CMK (cell line): ENCODE data around the gene SORBS1.
"Not testable (repeated sequence)": the region's sequence is repeated elsewhere in the genome, so short reads cannot be mapped to it uniquely, and the experiment has no call there.

ENCODE experiments used
- DNase-seq: peaks from one replicate; pipeline ENCODE4 v3.0.0-alpha.2; 2010; ENCODE audit warnings: low read depth

The SORBS1 gene

DNA sequence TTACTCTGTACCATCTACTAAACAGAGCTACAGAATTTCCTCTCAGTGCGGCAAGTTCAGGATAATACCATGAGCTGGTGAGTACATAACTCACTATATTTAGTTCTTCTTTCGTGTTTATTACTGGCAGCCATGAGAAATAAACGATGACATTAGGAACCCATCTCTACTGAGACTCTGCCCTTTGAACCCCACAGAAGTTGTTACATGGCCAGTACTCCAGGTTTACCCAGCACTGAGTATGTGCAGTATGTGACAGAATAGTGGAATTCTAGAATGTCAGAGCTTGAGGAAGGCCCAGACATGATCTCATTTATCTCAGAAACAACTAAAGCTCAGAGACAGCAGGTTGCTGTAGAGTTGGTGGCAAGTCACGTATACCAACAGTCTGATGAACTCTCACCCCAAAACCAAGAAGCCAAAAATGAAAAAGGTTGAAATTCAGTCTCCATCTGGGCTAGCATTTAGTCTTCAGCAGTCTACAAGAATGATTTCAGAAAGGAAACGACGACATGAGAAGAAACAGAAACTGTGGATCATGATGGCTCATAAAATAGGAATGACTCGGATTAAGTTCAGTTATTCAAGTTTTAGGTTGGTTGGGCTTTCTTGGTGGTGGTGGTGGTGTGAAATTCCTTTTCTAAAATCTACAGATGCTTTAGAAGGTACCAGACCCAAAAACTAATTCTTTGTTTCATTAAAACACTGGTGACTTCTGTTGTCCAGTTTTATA is 78.5 kb downstream of the SORBS1 start:
- DNase-seq: no peak

DNA sequence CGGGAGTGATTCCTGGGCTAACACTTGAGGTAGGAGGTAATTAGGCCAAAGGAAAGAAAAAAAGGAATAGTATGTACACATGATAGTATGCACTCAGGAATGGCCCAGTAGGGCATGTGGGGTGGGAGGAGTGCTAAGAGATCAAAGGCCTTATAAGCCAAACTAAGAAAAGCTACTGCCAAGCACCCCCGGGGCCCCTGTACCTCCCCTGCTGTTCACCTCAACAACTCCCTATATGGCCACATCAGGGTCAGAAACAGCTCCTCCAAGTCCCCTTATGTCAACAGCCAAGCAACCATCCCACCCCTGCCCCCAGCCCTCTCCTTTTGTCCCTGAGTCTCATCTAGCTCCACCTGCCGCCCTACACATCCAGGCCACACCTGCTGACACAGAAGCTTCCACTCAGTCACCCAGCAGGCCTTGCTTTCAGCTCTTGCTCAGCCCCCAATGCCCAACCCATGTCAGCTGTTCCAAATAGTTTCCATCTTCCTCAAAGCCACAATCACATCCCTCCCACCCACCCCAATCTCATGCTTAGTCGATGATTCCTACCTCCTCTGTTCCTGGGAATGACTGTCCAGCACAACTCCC is 80.2 kb downstream of the SORBS1 start:
- DNase-seq: no peak

DNA sequence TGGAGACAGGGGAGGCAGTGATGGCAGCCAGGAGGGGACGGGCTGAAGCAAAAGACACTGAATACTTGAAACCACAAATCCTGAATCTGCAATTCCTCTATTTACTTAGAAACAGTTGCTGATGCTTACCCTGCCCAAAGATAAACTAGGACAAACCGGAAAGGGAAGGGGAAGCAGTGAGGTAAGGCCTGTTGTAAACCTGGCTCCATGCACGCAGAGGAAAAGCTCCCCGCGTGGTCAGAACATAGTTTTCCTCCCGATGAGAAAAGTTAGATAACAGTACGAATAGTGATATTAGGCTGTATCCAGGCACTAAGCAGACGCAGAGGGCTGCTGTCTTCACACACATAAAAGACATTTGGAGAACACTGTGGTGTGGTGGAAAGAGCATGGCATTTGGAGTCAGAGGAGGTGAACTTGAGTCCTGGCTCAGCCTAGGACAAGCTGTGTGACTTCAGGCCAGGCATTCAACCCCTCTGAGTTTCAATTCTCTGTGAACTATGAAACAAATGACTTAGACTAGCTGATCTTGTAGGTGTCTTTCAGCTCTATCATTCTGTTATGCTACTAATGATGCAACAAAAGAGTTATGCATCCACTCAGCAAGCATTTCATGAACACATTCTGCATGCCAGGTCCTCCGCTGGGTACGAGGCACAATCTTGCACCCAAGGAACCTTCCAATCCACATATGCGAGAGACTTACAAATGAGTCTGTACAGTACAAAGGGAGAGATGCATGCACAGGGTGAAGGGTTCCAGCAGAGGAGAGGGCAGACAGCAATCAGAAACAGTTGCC is 80.9 kb downstream of the SORBS1 start:
- DNase-seq: no peak

DNA sequence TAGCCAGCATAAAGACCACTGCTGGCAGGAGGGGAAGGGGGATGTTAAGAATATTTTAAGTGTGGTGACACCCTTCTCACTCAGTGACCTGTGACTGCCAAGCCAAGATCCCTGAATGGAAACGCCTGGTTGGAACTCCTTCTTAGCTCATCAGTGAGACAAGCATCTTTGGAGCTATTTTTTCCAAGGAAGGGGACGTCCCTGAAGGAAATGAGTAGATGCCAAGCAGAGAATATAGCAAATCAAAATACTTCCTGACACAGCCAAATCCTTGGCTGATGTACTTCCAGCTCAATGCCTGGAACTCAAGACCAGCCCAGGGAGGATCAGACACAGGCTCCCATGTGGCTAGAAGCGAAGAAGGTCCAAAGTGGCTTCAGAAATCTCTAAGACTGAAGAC is 82.2 kb downstream of the SORBS1 start:
- DNase-seq: no peak

DNA sequence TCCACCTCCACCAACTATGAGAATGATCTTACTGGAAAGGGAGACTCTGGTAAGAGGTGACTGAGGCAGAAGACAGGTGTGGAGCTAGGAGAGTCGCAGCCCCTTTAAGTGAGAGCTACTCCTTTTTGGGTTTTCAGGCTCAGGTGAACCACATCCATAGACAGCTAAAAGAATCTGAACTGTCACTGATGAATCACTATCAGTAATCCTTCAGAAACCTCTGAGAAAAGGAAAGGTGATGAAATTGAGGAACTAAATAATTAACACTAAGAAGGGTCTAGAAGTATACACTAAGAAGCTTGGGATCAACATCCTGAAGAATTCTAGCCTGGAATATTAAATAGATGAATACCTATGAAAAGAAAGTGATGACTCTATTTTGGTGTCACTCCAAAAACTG is 83.0 kb downstream of the SORBS1 start:
- no peak for DNase-seq

DNA sequence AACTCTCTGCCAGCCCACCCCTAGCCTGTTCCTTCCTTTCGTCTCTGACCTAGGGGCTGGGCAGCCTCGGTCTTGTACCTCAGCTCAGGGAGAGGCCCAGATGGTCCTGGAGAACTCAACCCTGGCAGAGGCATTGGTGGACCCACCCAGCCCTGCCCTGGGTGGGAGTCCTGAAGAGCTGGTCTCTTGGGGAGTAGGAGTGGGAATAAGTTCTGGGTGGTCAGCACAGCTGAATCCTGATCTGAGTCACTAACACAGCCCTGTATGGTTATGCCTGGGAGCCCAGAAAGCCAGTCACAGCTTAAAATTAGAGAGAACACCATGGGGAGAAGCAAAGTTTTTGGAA is 84.0 kb downstream of the SORBS1 start:
- no peak for DNase-seq

DNA sequence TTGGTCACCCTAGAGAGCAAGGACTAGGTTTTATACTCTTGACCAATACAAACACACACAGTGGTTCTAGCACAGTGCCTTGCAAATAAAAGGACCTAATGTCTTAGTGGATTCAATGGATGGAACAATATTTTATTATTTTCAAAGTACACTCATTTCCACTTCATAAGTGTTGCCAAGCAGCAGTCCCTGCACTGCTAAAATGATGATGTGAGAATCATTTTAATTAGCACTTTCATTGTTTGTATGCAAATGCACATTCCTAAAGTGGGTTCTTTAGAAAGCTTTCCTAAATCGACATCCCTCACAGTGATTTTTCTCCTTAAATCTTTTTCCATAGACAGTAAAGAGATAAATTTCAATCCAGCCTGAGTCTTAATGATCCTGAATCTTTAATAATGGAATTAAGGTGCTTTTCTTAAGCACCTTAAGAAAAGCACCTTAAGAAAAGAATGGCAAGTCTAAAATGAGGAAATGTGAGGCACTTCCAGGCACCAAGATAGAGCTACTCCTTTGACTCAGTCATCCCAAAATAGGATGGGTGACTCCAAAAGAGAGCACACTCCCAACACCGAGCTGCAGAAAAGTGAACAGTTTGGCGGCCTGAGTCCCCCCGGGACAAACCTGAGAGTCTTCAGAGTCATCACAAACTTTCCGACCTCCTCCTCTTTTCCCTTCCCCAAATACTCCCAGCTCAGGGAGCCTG is 84.5 kb downstream of the SORBS1 start:
- DNase-seq: no peak

DNA sequence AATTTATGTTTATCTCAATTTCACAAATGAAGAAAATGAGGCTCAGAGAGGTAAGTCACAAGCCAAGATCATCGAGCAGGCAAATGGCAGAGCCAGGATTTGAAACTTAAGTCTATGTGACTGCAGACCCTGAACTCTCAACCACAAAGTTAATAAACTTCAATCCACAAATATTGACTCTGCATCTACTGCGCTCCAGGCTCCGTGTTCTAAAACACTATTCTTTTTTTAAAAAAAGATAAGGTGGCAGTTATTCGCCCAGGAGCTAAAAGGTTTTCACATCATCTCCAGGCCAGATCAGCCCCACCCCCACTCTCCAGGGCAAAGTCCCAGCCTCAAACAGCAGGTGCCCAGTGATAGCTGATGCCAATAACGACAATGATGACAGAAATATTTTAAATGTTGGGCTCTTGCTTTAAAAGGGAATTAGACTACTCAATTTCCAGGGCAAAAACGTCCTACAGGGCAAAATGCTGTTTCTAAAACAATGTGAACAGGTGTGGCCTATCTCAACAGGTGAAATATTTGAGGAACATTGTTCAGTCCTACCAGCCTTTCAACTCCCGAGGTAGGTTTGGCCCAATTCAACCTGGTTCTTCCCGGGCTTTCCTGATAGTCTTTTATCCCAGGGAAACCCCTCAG is 85.2 kb downstream of the SORBS1 start:
- no peak for DNase-seq

DNA sequence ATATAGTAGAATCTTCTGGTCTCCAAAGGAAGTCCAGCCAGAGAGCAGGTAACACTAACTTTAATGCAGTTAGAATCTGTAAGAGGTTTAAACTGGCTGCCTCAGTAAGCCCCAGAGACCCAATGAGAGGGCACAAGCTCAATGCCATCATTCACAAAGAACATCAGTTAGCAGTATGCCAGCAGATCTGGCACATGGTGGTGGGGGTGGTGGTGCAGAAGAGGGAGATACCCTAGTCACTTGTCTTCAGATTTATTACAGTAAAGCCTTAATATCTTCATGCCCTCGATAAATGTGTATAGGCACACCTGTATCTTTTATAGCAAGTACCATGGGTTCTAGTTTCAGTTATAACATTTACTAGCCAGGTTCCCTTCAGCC is 86.2 kb downstream of the SORBS1 start:
- DNase-seq: no peak

DNA sequence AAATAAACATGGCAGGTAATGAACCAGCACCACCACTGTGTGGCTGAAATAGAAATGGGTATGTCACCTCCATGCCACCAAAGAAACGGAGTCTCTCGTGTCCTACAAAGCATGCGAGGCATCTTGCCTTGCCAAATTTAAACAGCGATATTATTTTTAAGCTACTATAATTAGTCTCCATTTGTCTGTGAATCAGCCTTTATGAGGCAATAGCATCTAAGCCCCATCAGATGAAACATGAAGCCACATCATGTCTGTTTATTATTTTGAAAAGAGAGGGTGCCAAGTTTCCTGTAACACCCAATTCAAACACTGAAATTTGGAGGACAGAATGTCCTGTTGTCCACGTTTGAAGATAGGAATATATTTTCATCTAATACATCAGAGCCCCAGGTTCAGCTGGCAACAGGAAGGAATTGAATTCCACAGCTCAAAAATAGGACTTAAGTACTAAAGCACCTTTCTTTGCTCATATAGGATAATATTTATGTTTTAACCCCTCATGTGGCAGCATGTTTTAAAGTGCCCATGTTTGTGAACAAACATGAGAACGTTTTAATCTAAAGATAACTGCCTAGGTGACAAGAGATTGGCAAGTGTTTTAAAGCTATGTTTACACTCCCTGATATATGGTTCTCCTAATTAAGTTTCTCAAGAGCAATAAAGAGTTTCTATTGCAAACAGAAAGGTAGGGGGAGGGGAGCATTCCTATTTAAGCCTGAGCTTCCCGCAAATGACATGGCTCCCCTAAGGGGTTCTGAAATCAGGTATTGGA is 86.8 kb downstream of the SORBS1 start:
- no peak for DNase-seq

DNA sequence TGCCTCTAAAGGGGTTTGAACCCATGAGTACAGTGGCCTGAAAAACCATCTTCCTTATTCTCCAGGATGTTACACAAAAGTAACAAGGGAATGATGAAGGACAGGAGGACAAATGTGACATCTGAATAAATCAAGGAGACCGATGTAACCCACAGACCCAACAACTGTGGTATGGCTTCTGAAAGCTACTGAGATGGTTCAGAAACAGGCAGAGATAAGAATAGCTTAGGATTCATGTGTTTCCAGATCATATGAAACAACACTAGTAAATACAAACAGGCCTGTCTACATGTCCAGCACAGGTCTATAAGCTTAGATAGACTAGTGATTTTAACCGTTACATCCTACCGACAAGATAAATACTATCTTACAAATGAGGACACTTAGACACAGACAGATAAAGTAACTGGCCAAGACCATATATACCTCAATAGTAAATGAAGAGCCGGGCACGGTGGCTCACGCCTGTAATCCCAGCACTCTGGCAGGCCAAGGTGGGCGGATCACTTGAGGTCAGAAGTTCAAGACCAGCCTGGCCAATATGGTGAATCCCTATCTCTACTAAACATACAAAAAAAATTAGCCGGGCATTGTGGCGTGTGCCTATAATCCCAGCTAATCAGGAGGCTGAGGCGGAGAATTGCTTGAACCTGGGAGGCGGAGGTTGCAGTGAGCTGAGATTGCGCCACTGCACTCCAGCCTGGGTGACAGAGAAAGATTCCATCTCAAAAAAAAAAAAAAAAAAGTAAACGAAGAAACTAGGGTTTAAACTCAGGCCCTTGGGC is 88.7 kb downstream of the SORBS1 start:
- no peak for DNase-seq

DNA sequence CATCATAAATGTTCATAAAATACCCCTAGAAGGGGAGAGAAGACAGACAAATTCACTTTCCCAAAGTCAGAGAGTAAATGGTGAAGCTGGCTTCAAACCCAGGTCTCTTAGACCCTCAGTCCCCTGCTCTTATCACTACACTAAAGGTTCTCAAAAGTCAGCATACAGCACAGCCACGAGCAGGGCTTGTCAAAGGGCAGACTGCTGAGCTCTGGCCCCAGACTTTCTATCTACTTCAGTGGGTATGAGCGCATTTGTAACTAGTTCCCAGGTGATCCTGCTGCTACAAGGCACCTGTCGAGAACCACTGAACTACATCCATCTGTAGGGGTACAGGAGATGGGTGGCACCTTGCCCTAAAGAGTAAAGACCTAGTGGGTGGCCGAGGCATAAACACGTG is 91.5 kb downstream of the SORBS1 start:
- DNase-seq: no peak

DNA sequence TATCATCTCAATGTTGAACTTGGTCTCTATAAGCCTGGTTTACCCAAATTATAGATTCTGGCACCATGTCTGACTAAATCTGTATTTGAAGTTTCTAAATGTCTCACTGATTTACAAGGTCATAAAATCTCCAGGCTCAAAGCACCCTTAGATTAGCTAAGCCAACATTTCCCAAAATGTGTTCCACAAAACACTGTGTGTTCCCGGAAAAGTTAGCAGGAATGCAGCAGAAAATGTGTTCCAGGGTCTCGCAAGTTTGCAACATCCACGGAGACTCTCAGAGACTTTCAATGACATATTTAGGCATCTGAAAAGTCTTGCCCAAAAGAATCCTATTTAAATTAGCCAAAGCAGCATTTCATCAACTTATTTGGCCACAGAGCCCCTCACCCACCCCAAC is 91.9 kb downstream of the SORBS1 start:
- DNase-seq: no peak

DNA sequence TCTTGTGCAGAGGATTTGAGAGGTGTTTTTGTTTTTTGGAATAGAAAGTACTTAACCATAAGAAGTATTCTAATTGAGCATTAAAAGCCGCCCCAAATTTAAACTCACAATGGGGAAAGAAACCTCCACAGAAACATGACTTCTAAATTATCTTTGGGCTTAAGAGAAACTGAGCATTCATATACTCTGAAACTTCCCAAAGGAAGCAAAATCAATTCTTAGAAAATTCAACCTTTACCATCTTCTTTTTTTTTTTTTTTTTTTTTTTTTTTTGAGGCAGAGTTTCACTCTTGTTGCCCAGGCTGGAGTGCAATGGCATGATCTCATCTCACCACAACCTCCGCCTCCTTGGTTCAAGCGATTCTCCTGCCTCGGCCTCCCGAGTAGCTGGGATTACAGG is 93.5 kb downstream of the SORBS1 start:
- DNase-seq: not testable (repeated sequence)

DNA sequence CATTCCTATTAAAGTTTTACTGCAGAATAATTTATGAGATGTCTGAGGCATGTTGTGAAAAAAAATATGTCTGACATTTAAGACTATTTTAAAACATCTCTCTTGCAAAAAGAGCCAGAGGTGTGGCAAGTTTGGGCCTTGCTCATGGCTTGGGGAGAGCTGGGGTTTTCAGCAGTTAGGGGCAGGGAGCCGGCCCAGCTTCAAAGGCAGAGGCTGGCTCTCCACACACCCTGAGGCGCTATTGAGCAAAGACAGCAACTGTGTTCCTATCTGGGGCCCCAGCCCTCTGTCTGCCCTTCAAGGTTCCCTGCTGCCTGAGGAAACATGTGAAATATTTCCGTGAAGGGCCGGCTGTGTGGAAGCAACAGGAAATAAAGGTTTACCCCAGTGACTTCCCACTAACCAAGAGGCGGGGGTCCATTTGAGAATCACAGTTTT is 94.0 kb downstream of the SORBS1 start:
- DNase-seq: peak; percentile 18

DNA sequence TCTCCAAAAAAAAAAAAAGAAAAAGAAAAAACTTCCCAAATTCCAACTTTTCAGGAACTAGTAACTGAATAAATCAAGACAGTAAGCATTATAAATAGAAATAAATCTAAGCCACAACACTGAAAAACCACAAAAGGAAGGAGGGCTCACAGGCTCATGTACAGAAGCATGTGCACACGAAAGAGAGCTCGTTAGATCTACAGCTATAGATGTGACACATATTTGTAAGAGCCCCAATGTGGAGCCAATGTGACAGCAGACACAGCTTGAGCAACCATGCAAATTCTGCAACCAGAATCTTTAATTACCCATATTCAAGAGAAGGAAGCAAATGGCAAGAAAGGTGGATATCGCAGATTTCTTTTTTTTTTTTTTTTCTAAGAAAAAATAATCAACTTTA is 94.7 kb downstream of the SORBS1 start:
- no peak for DNase-seq

DNA sequence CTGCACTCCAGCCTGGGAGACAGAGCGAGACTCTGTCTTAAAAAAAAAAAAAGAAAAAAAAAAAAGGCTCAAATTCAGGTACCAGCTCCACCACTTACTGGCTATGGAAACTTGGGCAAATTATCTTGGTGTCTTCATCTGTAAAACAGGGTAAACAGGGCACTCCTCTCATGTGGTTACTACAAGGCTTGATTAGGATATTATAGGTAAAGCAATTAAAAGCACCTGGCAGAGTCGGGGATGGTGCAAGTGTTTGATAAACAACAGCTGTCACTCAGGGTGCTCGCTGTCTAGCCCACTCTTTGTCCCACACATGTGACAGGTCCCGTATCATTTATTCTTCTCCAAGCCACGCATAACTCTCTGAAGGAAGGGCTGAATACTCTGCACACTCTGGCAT is 96.9 kb downstream of the SORBS1 start:
- no peak for DNase-seq

DNA sequence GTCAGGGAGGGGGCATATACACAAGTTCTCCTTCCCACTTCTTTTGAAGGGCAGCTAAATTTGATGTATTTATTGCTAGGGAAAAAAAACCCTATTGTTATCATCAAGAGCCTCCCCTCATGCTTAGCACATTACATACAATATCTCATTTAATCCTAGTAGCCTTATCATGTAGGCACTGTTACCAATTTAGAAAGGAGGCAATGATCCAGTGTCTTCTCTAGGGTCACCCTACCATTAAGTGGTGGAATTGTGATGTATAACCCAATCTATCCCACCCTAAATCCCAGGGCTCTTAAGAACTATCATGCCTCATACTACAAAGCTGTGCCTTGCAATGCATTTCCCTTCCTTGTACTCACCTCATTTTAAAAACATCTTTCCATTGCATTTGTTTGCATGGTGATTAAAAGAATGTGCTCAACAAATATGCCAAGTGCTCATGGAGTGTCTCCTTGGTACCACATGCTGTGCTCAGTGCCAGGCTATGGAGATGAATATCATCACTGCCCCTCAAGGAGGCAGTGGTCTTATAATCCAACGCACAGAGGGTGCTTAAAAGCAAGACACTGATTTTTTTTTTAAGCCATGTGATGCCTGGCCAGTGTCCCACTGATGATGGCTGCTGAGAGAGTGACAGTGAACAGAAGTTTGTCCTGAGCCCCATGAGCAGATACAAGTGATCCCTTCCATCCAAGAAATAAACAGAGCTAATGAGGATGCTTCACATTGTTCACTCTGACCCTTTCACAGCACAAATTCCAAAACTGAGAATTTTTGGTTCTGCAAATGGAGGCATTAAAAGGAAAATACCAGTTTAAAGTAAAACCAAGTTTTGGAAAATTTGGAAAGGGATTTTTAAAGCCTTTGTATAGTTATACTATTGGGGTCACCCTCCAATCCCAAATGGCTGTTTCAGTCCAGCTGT is 98.2 kb downstream of the SORBS1 start:
- no peak for DNase-seq

DNA sequence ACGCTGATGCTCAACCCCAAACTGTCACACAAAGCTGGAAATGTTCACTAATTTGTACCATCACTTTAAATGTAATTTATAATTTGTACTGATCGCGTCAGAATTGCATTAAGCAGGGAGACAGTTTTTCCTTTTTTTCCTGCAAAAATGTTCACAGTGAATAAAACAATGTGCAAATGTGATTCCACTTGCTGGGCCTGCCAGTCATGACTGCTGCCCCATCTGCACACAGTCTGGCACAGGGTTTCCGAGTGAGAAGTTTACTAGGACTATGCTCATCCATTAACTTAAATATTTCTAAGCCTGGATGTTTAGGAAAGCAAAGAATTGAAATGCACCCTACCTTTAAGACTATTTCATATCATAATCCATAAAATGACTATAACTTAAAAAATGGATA is 99.6 kb downstream of the SORBS1 start:
- DNase-seq: no peak
